Measurements from ENCODE around the gene PLA2G6. TPM values are rescaled to one million over a fixed set of nuclear protein-coding genes. Genes with fewer than 3 reads are reported as not detected.
A peak's percentile ranks its signal among the peaks of the same experiment; 100 is the strongest.

The PLA2G6 gene
- total and polyA plus RNA-seq, 12 donors = 6.9 to 324 (median 72.6) TPM

- Histone ChIP-seq H3K4me1 (replicated peaks in 1 of 2) (peaks cover 13 to 21% of the 10 kb centered on the region in 2 donors), H3K9me3 (replicated peaks in 1 of 3) (no peaks in the 10 kb centered on the region), H3K27ac (peak overlapping the region in 2 of 5 donors; percentile 21 to 83), H3K4me3 (no peak overlapping the region), H3K36me3 (replicated peaks in 1 of 2) (peaks cover 0 to 23% of the 10 kb centered on the region in 2 donors), H3K27me3 (no peaks in the 10 kb centered on the region)
- intact Hi-C loops (cut with DNase I) = loop anchor here in 1 of 2 donors (10.0 kb wide), 1 partner anchor 106 kb away; the partner anchor contains the start of gene BAIAP2L2
- no peak for DNase-seq
- 86 to 100% (median 90%) methylated on average over 8 to 22 of the region's 22 CpGs for WGBS, 4 donors
- TF ChIP-seq POLR2A (IDR thresholded peaks at IDR 0.05) (no peak), CTCF (IDR thresholded peaks at IDR 0.05) (no peak)
Observed at GRCh38 chr22:38220653-38221386, 39.2 kb upstream of the PLA2G6 start.

GRCh38 chr22:38220163-38220562 lies 38.5 kb upstream of the PLA2G6 start:
- H3K36me3 ChIP-seq (replicated peaks in 1 of 2) = peaks cover 0 to 20% of the 10 kb centered on the region in 2 donors
- intact Hi-C loops (cut with DNase I) = loop anchor here in 1 of 2 donors (10.0 kb wide), 1 partner anchor 105 kb away; the partner anchor contains the start of gene BAIAP2L2
- H3K27ac ChIP-seq = peak overlapping the region in 4 of 5 donors; percentile 73 to 92 (median 86)

GRCh38 chr22:38219632-38220031 lies 38.0 kb upstream of the PLA2G6 start:
- WGBS, 4 donors = 81 to 86% (median 84%) methylated on average over 10 of the region's 10 CpGs
- TF ChIP-seq CTCF (IDR thresholded peaks at IDR 0.05) = no peak
- no peak for TF ChIP-seq POLR2A (IDR thresholded peaks at IDR 0.05)
- H3K36me3 ChIP-seq (replicated peaks in 1 of 2) = peaks cover 0 to 14% of the 10 kb centered on the region in 2 donors
- H3K4me3 ChIP-seq = no peak overlapping the region
- peak overlapping the region in 4 of 5 donors; percentile 73 to 92 (median 86) for H3K27ac ChIP-seq
- no peaks in the 10 kb centered on the region for H3K9me3 ChIP-seq (replicated peaks in 1 of 3)
- intact Hi-C loops (cut with DNase I) = loop anchor here in 1 of 2 donors (10.0 kb wide), 1 partner anchor 105 kb away; the partner anchor contains the start of gene BAIAP2L2
- no peaks in the 10 kb centered on the region for H3K27me3 ChIP-seq
- peaks cover 13 to 24% of the 10 kb centered on the region in 2 donors for H3K4me1 ChIP-seq (replicated peaks in 1 of 2)
- DNase-seq = no peak

More at GRCh38 chr22:38220163-38220562, 38.5 kb upstream of the PLA2G6 start:
- TF ChIP-seq CTCF (IDR thresholded peaks at IDR 0.05) = no peak
- TF ChIP-seq POLR2A (IDR thresholded peaks at IDR 0.05) = no peak
- Histone ChIP-seq H3K4me3 (no peak overlapping the region), H3K9me3 (replicated peaks in 1 of 3) (no peaks in the 10 kb centered on the region), H3K4me1 (replicated peaks in 1 of 2) (peaks cover 13 to 21% of the 10 kb centered on the region in 2 donors), H3K27me3 (no peaks in the 10 kb centered on the region)
- WGBS, 4 donors = 85 to 90% (median 87%) methylated on average over 4 to 8 of the region's 8 CpGs
- no peak for DNase-seq

Data from adrenal gland (tissue), 12 donors.